Epithelial cell of esophagus (primary cell): ENCODE results near the gene MAP1LC3B2.

Source experiments
- DNase-seq: peaks from one replicate; pipeline ENCODE4 v3.0.0; 2010; ENCODE audit warnings: low read depth
- H3K4me3 ChIP-seq: 2 replicates; pipeline ENCODE4 v1.5.1; 2011; ENCODE audit warnings: mild to moderate bottlenecking, low read length, control low read depth
- TF ChIP-seq, protein P1 (sequence below): IDR thresholded peaks from 2 replicates; pipeline ENCODE4 v1.5.1; 2011; ENCODE audit warnings: low read depth, mild to moderate bottlenecking, low read length, control low read depth, inconsistent platforms; ENCODE audit not compliant: insufficient read depth; ENCODE audit errors: missing control alignments

Gene MAP1LC3B2

GRCh38 chr12:116612436-116612835 is 53.3 kb downstream of the MAP1LC3B2 start:
- no peak for DNase-seq
- TF ChIP-seq, protein P1, sequence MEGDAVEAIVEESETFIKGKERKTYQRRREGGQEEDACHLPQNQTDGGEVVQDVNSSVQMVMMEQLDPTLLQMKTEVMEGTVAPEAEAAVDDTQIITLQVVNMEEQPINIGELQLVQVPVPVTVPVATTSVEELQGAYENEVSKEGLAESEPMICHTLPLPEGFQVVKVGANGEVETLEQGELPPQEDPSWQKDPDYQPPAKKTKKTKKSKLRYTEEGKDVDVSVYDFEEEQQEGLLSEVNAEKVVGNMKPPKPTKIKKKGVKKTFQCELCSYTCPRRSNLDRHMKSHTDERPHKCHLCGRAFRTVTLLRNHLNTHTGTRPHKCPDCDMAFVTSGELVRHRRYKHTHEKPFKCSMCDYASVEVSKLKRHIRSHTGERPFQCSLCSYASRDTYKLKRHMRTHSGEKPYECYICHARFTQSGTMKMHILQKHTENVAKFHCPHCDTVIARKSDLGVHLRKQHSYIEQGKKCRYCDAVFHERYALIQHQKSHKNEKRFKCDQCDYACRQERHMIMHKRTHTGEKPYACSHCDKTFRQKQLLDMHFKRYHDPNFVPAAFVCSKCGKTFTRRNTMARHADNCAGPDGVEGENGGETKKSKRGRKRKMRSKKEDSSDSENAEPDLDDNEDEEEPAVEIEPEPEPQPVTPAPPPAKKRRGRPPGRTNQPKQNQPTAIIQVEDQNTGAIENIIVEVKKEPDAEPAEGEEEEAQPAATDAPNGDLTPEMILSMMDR, result no peak
- no peak overlapping the region for H3K4me3 ChIP-seq

GRCh38 chr12:116613256-116613655 is 54.1 kb downstream of the MAP1LC3B2 start:
- TF ChIP-seq, protein P1, result no peak
- no peak overlapping the region for H3K4me3 ChIP-seq
- DNase-seq, result no peak

DNA sequence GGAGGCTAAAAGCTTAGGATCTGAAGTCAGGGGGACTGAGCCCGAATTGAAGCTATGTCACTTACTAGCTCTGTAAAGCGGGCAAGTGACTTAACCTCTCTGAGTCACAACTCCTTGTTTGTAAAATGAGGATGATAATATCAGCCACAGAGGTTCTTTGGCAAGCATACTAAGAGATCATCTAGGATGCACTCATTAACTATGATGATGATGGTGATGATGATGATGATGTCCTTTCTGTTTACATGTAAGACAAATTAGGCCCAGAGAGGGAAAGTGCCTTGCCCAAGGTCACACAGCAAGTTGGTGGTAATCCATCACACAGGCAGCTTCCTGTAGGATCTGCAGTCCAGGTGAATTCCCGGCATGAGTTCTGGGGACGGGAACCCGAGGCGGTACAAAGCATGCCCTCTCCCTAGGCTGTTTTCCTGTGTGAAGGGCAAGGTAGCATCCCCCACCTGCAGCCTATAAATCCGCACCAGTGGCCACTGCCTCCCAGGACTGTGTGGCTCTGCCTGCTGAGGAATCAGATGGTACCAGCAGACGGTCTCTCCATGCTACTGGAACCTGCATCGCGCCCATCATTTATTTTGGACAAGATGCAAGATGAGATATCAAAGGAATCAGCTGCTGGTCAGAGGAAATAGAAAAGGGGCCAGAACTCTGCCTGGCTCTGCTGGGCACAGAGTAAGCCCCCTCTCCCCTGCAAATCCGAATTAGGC is 55.2 kb downstream of the MAP1LC3B2 start:
- H3K4me3 ChIP-seq, result no peak overlapping the region
- TF ChIP-seq, protein P1, result no peak
- DNase-seq, result no peak

DNA sequence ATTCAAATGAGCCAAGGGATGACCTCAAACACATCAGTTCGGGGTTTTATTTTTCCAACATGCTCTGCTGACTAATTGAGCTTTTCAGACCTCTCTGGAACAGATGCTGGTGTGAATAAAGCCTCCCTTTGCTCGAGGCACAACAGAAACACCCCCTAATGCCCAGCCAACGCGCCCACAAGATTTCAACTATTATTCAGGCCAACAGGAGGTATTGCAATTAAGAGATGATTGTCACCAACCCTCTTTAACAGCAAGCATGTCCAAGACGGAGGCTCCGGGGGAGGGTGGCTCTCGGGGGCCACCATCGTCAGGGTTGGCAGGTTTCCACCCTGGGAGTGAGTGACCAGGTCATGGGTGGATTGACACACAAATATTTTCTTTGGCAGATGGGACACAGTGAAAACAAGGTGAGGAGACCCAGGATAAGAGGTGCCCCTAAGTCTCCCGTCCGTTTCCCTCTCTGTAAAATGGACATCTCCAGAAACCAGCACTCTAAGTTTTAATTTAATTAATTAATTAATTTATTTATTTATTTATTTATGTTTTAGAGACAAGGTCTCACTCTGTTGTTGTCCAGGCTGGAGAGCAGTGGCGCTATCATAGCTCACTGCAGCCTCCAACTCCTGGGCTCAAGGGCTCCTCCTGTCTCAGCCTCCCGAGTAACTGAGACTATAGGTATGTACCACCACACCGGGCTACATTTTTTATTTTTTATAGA is 56.1 kb downstream of the MAP1LC3B2 start:
- TF ChIP-seq, protein P1, result no peak
- no peak for DNase-seq
- no peak overlapping the region for H3K4me3 ChIP-seq

DNA sequence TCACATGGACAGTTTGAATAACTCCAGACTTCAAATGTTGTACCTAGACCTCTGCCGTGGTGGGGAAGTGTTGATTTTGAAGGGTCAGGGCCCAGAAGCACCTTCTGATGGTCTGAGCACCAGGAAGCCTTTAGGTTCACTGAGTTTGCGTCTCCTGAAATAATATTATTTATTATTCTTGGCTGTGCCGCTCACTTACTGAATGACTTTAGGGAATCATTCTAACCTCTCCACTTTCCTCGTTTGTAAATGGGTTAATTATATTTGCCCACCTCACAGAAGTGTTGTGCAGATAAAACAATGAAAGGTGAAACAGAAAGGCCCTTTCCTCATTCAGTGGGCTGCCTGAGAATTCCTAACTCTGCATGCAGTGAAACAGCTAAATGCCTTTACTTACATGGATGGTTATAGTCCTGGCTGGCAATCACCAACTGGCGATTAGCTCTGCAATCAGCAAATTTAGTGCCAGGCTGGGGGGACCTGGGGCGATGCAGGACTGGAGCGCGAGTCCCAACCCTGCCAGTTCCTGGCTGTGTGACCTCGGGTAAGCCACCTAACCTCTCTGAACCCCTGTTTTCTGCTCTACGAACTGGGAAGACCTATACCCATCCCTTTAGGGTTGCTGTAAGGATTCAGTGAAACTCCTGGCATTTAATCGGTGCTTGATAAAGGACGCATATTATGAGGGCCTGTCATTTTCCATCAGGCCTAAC is 57.5 kb downstream of the MAP1LC3B2 start:
- DNase-seq, result no peak
- TF ChIP-seq, protein P1, result no peak
- no peak overlapping the region for H3K4me3 ChIP-seq

- H3K4me3 ChIP-seq, result no peak overlapping the region
- no peak for DNase-seq
- TF ChIP-seq, protein P1, result no peak
These were observed 60.1 kb downstream of the MAP1LC3B2 start for GRCh38 chr12:116619246-116619645.
